ENCODE results near the gene IGF1R.

Gene IGF1R

DNA sequence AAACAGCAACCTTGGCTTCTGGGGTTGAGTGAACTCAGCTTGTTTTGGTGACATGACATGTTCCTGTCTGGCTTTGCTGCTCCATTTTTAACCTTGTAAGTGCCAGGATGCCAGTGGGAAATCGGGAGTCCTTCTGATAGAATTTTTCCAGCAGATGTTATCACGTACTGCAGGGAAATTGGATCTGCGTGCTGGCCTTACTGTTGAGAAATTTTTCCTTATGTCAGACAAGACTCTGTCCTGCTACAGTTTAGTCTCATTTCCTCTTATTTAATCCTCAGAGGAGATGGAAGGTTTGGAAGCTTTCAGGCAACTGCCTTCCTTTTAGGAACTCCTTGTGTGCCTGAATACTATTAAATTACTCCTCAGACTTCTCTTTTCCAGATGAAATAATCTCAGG is 278.7 kb downstream of the IGF1R start:
- in situ Hi-C loops (cut with HindIII; ENCODE audit: low sequenced_read_pairs): no loop called here

DNA sequence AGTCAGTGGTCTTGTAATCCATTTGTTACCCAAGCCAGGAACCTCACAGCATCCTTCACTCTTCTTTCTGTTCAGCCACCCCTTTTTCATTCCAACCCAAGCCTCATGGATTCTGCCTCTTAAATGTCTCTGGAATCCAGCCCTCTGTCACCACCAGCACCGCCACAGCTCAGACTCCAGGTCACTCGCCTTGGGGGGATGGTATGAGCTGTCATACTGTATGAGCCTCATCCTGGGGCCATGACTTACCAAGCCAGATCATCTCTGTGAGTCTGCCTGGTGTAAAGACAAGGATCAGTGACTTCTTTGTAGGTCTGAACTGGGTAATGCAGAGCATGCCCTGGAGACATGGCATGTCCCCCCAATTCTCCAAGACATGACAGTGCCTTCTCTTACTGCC is 279.7 kb downstream of the IGF1R start:
- in situ Hi-C loops (cut with HindIII; ENCODE audit: low sequenced_read_pairs): no loop called here

DNA sequence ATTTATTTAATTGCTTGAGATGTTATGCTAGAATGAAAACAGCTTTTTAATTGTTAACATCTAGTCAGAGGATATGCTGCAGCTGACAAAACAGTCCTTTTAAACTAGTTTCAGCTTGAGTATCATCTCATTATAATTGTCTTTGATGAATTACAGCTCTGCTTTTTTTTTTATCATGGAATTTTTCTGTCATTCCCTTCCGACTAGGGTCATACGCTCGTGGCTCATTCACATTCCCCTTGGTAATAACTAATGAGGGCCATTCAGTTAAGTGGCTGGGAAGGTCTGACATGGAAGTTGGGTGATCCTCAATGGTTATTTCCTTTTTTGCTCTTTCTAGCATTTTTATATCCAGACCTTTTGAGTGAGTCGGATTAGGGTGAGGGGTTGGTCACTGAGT is 282.2 kb downstream of the IGF1R start:
- in situ Hi-C loops (cut with HindIII; ENCODE audit: low sequenced_read_pairs): no loop called here

DNA sequence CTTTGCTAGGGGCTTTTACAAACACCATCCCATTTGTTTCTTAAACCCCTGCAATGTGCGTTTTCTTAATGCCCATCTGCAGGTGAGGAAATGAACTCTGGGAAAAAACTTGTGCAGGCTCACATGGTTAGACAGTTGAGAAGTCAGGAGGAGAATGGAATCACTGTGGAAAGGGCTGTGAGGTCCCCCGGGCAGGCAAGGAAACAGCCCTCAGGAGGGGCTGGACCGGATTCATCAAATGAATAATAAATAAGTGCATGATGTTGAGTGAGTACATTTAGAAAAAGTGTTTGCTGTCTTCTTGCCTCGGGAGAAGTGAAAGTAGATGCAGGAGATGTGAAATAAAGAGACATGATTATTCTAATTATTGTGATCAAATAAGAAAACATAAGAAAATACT is 282.7 kb downstream of the IGF1R start:
- in situ Hi-C loops (cut with HindIII; ENCODE audit: low sequenced_read_pairs): no loop called here

DNA sequence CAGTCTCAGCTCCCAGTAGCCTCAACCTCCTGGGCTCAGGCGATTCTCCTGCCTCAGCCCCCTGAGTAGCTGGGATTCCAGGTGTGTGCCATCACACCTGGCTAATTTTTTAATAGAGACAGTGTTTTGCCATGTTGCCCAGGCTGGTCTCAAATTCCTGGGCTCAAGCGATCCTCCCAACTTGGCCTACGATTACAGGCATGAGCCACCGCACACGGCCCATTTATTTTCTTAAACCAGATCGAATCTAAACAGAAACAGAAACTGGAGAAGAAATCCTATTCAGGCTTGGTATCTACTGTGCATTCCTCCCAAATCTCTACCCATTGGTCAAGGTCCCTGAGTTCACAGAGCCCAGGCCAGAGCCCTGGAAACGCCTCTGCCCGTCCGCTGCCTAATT is 285.1 kb downstream of the IGF1R start:
- in situ Hi-C loops (cut with HindIII; ENCODE audit: low sequenced_read_pairs): no loop called here

DNA sequence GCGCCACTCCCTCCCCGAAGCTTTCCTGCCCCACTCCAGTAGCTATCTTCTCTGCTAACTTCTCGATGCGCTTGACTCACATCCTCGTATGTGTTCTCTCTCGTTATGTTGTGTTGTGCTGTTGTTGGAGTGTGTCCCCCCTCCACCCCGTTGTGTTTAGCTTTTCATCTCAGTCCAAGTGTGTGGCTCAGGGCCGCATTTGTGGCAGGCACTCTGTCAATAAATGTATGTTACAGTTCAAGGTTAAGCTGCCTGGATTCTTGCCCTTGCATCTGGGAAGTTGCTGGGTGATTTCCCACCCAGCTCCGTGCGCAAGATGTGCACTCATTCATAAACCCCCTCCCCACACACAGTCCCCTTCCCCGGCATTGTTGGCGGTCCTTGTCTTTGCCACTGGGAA is 287.4 kb downstream of the IGF1R start:
- in situ Hi-C loops (cut with HindIII; ENCODE audit: low sequenced_read_pairs): no loop called here

DNA sequence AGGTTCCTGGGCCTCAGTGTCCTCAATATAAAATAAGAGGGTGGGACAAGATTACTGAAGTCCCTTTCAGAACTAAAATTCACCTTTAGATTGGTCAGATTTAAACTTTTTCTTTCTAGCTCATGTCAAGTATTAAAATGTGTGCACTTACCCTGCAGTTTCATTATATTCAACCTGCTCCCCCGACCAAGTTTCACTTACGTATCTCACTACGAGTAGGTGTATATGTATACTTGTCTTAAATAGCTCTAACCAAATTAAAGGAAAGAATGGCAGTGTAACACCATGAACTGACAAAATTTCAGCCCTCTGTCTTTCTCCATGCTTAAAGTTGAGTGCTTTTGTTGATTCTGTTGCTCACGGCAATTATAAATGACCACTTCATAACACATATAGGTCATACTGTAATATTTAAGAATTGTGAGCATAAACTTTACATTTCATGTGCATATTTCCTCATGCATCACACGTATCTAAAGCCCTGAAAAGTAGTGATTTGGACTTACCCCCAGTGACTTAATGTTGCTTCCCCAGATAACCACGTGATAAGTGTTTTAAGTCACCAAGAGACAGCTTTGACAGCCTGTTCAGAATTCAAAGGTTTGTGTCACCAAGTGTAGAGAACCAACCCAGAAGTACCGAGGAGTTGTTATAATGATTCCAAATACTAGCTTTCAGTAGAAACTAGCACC is 289.2 kb downstream of the IGF1R start:
- in situ Hi-C loops (cut with HindIII; ENCODE audit: low sequenced_read_pairs): no loop called here

DNA sequence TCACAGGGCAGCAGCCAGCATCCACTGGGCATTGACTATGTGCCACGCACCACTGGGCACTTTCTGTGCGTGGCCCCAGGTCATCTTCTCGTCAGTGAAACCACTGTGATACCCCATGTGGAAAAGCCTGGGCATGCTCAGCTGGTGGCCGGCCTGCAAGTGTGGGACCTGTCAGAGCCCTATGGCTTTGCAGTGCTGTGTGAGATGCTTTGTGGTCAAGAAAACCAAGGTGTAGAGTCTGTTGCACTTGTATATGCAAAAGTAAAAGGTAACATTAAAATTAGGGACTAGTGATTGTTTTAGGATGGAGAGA is 289.7 kb downstream of the IGF1R start:
- in situ Hi-C loops (cut with HindIII; ENCODE audit: low sequenced_read_pairs): no loop called here

DNA sequence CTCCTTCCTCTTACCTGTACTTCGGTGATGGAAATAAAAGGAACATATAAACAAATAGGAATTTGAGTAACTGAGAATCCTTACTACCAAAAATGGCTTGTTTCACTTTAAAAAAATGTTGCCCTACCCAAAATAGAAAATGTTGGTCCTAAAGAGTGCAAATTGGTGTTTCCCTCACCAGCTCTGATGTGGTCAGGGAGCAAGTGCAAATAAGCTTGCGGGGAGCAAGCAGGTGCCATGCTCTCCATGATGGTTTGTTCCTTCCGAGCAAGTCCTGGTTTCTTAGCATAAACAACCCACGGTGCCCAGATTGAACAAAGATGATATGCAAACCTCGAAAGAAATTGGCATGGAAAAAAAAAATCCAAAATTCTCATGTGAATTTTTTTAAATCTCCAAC is 290.5 kb downstream of the IGF1R start:
- in situ Hi-C loops (cut with HindIII; ENCODE audit: low sequenced_read_pairs): no loop called here

DNA sequence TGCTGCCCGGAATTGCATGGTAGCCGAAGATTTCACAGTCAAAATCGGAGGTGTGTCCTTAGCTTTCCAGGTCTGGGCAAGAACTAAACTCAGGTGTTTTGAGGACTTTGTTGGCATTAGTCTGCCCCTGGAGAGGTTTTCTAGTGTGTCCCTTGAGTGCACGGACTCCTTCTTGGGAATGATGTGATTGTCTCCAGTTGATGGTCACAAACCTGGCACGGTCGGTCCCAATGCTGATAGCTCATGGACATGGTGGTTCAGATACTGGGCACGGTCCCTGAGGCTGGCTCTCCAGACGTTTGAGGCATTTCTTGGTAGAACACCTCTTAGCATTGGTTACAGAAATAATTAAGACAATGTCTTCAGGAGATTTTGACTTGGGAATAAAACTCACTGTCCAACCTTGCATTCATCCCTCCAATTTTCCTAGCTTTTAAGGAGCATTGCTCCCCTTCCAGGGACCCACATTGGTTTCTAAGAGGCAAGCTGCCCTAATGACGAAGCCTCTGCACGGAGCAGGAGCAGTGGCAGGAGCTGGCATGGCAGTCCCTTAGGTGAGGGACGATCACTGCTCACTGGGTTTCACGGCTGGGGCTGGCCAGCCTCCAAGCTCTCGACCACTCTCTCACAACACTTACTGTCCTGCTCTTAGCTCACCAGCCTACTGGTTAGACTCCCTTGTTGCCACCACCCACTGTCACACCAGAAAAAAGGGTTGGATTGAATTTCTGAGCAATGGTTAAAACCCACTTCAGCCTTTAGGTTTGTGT is 291.2 kb downstream of the IGF1R start:
- in situ Hi-C loops (cut with HindIII; ENCODE audit: low sequenced_read_pairs): no loop called here

DNA sequence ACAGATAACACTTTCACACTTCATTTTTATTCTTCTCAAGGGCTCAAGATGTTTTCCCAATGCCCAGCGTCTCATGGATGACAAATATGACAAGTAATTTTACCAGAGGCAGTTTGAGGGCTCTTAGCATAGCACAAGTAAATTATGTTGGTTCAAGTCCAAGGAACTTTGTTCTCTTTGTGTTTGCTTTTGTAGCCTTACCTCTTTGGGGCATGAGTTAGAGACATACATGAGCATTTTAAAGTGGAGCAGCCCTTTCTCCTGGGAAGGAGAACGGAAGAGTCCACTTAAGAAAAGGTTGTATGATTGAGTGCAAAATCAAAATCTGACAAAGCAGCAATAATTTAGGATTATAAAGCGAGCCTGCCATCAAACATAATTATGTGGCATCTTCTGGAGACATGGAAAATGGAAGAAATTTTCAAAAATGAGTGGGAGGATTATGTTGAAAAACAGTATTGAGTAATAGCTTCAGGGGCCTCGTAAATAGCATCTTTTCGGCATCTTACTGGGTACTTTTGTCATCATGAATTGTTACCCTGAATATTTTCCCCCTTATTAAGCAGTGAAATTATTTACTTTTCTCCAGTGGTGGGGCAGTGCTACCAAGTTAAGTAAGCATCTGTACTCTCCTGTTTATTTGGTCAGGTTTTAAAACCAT is 293.4 kb downstream of the IGF1R start:
- in situ Hi-C loops (cut with HindIII; ENCODE audit: low sequenced_read_pairs): no loop called here

DNA sequence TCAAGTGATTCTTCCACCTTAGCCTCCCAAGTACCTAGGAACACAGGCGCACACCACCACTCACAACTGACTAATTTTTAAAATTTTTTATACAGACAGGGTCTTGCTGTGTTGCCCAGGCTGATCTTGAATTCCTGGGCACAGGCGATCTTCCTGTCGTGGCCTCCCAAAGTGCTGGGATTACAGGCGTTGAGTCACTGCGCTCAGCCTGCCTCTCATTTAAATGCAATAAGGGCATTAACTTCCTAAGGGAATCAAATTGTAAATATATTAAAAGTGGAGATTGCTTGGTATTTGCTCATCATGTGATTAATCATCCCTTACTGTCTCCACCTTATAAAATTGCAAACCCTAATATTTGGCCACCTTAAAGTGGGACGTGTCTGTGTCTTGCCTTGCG is 294.1 kb downstream of the IGF1R start:
- in situ Hi-C loops (cut with HindIII; ENCODE audit: low sequenced_read_pairs): no loop called here

DNA sequence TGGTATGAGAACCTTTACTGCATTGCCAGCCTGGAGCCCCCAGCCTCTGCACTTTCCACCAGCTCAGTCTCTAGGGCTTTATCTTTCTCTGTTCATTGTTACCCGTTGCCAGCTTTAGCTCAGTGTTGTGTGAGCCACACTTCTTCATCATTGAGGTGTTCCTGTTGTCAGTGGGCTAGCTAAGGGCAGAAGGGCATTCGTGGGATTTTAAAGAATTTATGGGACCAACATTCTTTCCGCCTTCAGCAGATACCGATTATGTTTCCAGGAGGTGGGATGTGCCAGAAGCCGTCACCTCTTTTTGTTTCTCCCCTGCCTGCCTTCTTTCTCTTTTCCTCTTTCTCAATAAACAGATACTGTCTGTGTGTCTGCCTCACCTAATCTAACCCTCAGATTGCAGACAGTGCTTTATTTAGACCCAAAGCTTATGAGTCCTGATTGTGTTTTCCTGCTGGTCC is 294.7 kb downstream of the IGF1R start:
- in situ Hi-C loops (cut with HindIII; ENCODE audit: low sequenced_read_pairs): no loop called here

DNA sequence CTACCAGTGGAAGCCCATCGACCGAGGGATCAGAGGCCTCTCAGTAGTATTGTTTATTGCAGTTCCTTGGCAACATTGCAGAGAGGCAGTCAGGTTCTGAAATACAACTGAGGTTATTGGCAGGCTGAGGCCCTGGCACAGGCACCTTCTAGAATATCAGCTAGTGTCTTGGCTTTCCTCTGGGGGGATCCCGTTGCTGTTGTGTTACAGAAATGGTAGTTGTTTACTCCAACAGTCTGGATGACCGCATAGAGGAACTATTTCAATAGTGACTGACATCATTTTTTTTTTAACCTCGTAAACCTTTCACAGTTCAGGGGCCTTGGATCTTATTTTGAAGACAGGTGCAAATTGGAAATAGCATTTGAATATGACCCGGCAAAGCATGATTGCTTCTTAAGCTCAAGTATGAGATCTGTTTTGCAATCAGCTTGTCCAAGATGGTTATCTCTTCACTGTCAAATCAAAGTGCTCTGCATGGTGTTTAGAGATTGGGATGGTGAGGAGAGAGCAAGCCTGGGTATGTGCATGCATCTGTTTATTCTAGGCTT is 295.3 kb downstream of the IGF1R start:
- in situ Hi-C loops (cut with HindIII; ENCODE audit: low sequenced_read_pairs): no loop called here

DNA sequence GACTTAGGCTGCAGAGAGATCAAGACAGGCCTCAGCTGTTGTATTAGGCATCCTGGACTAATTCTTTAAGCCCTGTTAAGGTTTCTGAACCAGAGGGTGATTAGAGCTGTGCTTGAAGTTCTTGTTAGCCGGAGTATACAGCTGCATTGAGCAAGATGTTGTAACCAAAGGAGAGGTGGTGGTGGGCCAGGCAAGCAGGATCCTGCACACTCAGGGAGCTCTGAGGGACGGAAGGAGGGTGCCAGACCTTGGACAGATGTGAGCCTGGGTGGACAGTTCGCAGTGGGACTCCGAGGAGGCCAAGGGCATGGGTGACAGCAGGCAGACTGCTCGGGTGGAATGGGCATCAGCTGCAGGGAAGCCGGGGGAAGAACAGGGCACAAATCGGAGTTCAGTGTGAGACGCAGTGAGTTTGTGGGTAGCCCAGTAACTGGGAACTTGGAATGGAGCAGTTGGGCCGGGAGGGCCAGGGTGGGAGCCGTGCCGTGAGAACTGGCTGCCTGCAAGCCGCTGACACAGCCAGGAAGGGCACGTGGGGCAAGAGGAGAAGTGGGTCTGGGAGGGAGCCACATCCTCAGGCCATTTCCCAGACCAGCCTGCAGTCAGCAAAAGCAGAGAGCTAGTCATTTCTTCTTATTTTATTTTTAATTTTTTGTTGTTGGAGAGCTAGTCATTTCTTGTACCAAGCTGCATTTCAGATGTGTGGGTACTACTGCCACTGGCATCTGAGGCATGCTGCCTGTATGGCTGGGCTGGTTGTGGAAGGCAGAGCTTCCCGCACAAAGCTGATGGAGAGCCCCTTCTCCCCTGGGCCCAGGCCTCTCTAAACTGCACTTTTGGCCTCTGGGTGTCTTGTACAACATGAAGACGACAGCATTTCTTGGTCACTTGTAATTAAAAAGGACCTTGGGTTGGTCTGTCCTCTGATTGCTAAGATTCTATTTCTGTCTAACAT is 298.2 kb downstream of the IGF1R start:
- in situ Hi-C loops (cut with HindIII; ENCODE audit: low sequenced_read_pairs): no loop called here

DNA sequence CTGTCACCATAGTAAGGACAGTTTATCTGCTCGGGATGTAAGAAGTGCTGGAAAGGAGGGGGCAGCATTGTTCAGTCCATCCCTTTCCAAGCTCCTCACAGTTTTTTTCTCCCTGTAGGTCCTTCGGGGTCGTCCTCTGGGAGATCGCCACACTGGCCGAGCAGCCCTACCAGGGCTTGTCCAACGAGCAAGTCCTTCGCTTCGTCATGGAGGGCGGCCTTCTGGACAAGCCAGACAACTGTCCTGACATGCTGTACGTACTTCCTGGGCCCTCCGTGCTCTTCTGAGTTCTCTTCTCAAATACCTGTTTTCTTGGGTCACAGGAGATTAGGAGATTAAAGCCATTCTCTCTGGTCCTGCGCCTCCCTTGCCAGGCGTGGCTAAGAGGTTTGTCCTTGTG is 300.1 kb downstream of the IGF1R start:
- in situ Hi-C loops (cut with HindIII; ENCODE audit: low sequenced_read_pairs): no loop called here

DNA sequence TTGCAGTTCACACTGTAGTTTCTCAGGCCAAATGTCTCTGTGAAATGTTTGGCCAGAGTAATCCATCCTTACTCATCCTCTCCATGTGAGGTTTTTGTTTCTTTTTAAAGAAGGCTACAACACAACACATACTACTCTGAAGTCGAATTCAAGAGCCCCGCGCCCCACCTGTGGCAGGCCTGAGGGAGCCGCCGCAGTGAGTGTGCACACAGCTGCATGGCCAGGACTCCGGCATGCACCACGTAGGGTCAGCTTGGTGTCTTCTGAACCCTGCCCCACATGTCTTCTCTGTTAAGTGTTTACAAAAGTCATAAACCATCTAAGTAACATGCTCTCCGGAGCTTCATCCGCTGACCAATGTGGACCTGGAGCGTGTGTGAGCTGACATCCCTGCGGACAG is 300.6 kb downstream of the IGF1R start:
- in situ Hi-C loops (cut with HindIII; ENCODE audit: low sequenced_read_pairs): no loop called here

DNA sequence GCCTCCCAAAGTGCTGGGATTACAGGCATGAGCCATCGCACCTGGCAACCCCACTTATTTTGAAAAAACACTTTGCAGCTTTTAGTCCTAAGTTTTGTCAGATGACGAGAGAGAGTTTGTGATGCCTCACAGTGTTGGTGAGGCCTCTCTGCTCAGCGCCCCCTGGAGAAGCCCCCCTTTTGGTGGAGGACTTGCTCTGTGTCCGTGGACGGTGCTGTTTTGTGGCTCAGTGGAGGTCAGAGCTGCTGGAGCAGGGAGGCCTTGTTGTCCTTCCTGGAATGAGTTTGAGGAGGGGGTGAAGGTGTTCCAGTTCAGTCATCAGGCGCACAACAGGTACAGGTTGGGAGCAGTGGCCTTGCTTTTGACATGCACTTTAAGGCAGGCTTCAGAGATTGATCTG is 301.3 kb downstream of the IGF1R start:
- in situ Hi-C loops (cut with HindIII; ENCODE audit: low sequenced_read_pairs): loop anchor here (25.0 kb wide), 1 partner anchor 113 kb away; no protein-coding TSS in a partner anchor

DNA sequence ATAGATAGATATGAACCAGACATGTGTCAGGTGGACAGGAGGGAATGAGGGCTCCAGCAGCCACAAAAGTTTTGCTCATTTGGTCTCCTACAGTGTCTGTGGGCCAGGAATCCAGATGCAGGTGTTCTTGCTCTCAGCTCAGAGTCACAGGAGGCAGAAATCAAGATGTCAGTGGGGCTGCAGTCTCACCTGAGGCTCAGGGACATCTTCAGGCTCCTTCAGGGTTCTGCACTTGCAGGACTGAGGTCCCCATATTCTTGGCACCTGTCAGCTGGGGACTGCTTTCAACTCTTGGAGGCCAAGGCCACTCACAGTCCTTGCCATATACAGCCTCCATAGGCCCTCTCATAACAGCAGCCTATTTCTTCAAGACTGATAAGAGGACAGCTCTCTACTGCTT is 301.9 kb downstream of the IGF1R start:
- in situ Hi-C loops (cut with HindIII; ENCODE audit: low sequenced_read_pairs): loop anchor here (25.0 kb wide), 1 partner anchor 112 kb away; no protein-coding TSS in a partner anchor

DNA sequence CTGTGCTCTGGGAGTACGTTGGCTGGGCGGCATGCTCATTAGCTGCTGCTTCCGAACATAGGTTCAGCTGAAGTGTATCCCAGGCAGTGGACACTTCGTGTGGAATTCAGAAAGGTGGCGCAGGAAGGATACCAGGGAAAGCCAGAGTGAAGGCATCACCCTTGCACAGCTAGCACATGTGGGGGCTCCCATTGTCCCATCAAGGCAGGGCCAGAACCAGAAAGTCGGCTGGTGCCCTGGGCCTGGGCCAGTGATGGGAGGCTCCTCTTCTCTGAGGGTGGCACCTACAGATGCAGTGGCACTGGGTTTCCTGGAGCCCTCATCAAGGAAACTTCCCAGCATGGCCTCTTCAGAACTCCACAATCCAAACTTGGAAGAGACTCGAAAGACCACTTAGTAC is 302.7 kb downstream of the IGF1R start:
- in situ Hi-C loops (cut with HindIII; ENCODE audit: low sequenced_read_pairs): loop anchor here (25.0 kb wide), 1 partner anchor 111 kb away; no protein-coding TSS in a partner anchor
